Measurements from ENCODE around the gene FANCC.

Gene FANCC

DNA sequence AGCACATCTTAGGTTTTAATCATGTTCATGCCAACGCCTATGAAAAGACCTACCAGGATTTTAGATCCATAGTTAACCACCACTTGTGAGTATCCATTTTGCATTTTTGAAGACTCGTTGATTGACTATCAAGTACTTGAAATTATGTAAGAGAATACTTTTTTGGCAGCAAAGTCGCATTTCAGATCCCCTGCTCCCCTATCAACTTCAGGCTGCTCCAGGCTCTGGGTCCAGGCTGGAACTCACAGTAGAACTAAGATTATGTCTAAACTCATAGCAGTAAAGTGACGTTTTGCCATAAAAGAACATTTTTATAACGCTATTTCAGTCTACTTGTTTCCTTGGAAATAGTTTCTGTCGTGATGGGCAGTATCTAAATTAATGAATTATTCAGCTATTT lies 267.7 kb downstream of the FANCC start:
- DNase-seq (ENCODE audit: low read depth in 2 of 3, low spot score in 1 of 3) = no peak
